ENCODE data around the gene SOX18. TPM values are rescaled to one million over a fixed set of nuclear protein-coding genes. Genes with fewer than 3 reads are reported as not detected.
"Not testable (repeated sequence)": the region's sequence is repeated elsewhere in the genome, so short reads cannot be mapped to it uniquely, and the experiment has no call there.

Gene SOX18
- total RNA-seq, 4 donors from 2014 or later: 2.9 to 6.5 (median 5.6) TPM

- Histone ChIP-seq H3K4me1 (no peaks in the 10 kb centered on the region), H3K27ac (no peak overlapping the region), H3K27me3 (no peaks in the 10 kb centered on the region), H3K36me3 (peaks cover 0 to 91% of the 10 kb centered on the region in 2 donors), H3K9me3 (no peaks in the 10 kb centered on the region), H3K4me3 (no peak overlapping the region)
- no peak for TF ChIP-seq CTCF (IDR thresholded peaks at IDR 0.05 in 4 of 5, conservative IDR thresholded peaks at IDR 0.05 in 1 of 5)
- TF ChIP-seq POLR2A (IDR thresholded peaks at IDR 0.05): no peak
- ATAC-seq: no peak
- intact Hi-C loops (cut with DNase I; ENCODE audit: low total_unique reads): no loop called here
- DNase-seq: no peak
- in situ Hi-C loops (cut with MboI; ENCODE audit: low sequenced_read_pairs in 4 of 4): no loop called here
These were observed 28.1 kb downstream of the SOX18 start for GRCh38 chr20:64021124-64021975.

GRCh38 chr20:64015635-64016034 is 33.8 kb downstream of the SOX18 start:
- Histone ChIP-seq H3K27me3 (no peaks in the 10 kb centered on the region), H3K4me3 (no peak overlapping the region), H3K36me3 (peaks cover 0 to 81% of the 10 kb centered on the region in 2 donors), H3K27ac (no peak overlapping the region), H3K4me1 (no peaks in the 10 kb centered on the region), H3K9me3 (no peaks in the 10 kb centered on the region)
- ATAC-seq: no peak
- no peak for DNase-seq
- in situ Hi-C loops (cut with MboI; ENCODE audit: low sequenced_read_pairs in 4 of 4): no loop called here
- TF ChIP-seq POLR2A (IDR thresholded peaks at IDR 0.05): no peak
- no peak for TF ChIP-seq CTCF (IDR thresholded peaks at IDR 0.05 in 4 of 5, conservative IDR thresholded peaks at IDR 0.05 in 1 of 5)
- intact Hi-C loops (cut with DNase I; ENCODE audit: low total_unique reads): no loop called here

DNA sequence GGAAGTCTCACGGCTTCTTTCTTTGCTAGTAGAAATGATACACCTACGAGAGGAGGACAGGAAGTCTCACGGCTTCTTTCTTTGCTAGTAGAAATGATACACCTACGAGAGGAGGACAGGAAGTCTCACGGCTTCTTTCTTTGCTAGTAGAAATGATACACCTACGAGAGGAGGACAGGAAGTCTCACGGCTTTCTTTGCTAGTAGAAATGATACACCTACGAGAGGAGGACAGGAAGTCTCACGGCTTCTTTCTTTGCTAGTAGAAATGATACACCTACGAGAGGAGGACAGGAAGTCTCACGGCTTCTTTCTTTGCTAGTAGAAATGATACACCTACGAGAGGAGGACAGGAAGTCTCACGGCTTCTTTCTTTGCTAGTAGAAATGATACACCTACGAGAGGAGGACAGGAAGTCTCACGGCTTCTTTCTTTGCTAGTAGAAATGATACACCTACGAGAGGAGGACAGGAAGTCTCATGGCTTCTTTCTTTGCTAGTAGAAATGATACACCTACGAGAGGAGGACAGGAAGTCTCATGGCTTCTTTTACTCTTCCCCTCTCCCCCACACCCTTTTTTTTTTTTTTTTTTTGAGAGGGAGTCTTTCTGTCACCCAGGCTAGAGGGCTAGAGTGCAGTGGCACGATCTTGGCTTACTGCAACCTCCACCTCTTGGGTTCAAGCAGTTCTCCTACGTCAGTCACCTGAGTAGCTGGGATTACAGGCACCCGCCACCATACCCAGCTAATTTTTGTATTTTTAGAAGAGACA is 36.9 kb downstream of the SOX18 start:
- H3K27me3 ChIP-seq; H3K9me3 ChIP-seq; H3K4me1 ChIP-seq; H3K4me3 ChIP-seq; H3K27ac ChIP-seq; intact Hi-C loops (cut with DNase I; ENCODE audit: low total_unique reads); ATAC-seq; DNase-seq; in situ Hi-C loops (cut with MboI; ENCODE audit: low sequenced_read_pairs in 4 of 4): not testable (repeated sequence)
- peaks cover 0 to 68% of the 10 kb centered on the region in 2 donors for H3K36me3 ChIP-seq

- Histone ChIP-seq H3K27me3 (no peaks in the 10 kb centered on the region), H3K4me3 (no peak overlapping the region), H3K9me3 (no peaks in the 10 kb centered on the region), H3K4me1 (no peaks in the 10 kb centered on the region), H3K27ac (no peak overlapping the region), H3K36me3 (peaks cover 0 to 58% of the 10 kb centered on the region in 2 donors)
- in situ Hi-C loops (cut with MboI; ENCODE audit: low sequenced_read_pairs in 4 of 4): no loop called here
- intact Hi-C loops (cut with DNase I; ENCODE audit: low total_unique reads): no loop called here
- no peak for DNase-seq
- no peak for ATAC-seq
- TF ChIP-seq POLR2A (IDR thresholded peaks at IDR 0.05) (no peak), CTCF (IDR thresholded peaks at IDR 0.05 in 4 of 5, conservative IDR thresholded peaks at IDR 0.05 in 1 of 5) (no peak)
These were observed 38.1 kb downstream of the SOX18 start for GRCh38 chr20:64011366-64011779.

- TF ChIP-seq POLR2A (IDR thresholded peaks at IDR 0.05) (no peak), CTCF (IDR thresholded peaks at IDR 0.05 in 4 of 5, conservative IDR thresholded peaks at IDR 0.05 in 1 of 5) (no peak)
- H3K27me3 ChIP-seq: no peaks in the 10 kb centered on the region
- no peak overlapping the region for H3K4me3 ChIP-seq
- no peak for ATAC-seq
- no peaks in the 10 kb centered on the region for H3K9me3 ChIP-seq
- no peaks in the 10 kb centered on the region for H3K4me1 ChIP-seq
- intact Hi-C loops (cut with DNase I; ENCODE audit: low total_unique reads) (no loop called here), in situ Hi-C loops (cut with MboI; ENCODE audit: low sequenced_read_pairs in 4 of 4) (no loop called here)
- H3K27ac ChIP-seq: no peak overlapping the region
- DNase-seq: no peak
- H3K36me3 ChIP-seq: peaks cover 0 to 53% of the 10 kb centered on the region in 2 donors
These were observed 38.7 kb downstream of the SOX18 start for GRCh38 chr20:64010711-64011237.

Data from gastrocnemius medialis (tissue), 4 donors.